GM21619 (cell line): ENCODE measurements around the gene RELA.
A peak's percentile ranks its signal among the peaks of the same experiment; 100 is the strongest.

Experiments used
- ATAC-seq: cut with Tn5 transposase; IDR thresholded peaks from one replicate; pipeline ENCODE4 v1.9.1; 2021; ENCODE audit not compliant: unreplicated experiment

RELA gene

GRCh38 chr11:65634440-65634839 lies 28.3 kb downstream of the RELA start:
- ATAC-seq: no peak

GRCh38 chr11:65634109-65634436 lies 28.6 kb downstream of the RELA start:
- no peak for ATAC-seq

- ATAC-seq: no peak
These were observed 29.2 kb downstream of the RELA start for GRCh38 chr11:65633390-65634108.

GRCh38 chr11:65630215-65630614 lies 32.5 kb downstream of the RELA start:
- no peak for ATAC-seq

- ATAC-seq: no peak
These were observed 33.1 kb downstream of the RELA start for GRCh38 chr11:65629579-65629978.

- no peak for ATAC-seq
These were observed 35.5 kb downstream of the RELA start for GRCh38 chr11:65627202-65627601.

GRCh38 chr11:65625628-65626342 lies 36.9 kb downstream of the RELA start:
- ATAC-seq: peak; percentile 47

- no peak for ATAC-seq
These were observed 37.6 kb downstream of the RELA start for GRCh38 chr11:65624931-65625627.

GRCh38 chr11:65623852-65624616 lies 38.7 kb downstream of the RELA start:
- ATAC-seq: no peak

- no peak for ATAC-seq
These were observed 39.5 kb downstream of the RELA start for GRCh38 chr11:65623177-65623576.

- ATAC-seq: no peak
These were observed 40.7 kb downstream of the RELA start for GRCh38 chr11:65622011-65622410.

GRCh38 chr11:65621460-65621859 lies 41.3 kb downstream of the RELA start:
- ATAC-seq: no peak

GRCh38 chr11:65620666-65621065 lies 42.0 kb downstream of the RELA start:
- ATAC-seq: no peak

- no peak for ATAC-seq
These were observed 43.3 kb downstream of the RELA start for GRCh38 chr11:65619281-65619928.

GRCh38 chr11:65618763-65619162 lies 44.0 kb downstream of the RELA start:
- ATAC-seq: no peak

GRCh38 chr11:65617990-65618751 lies 44.5 kb downstream of the RELA start:
- no peak for ATAC-seq

- no peak for ATAC-seq
These were observed 45.4 kb downstream of the RELA start for GRCh38 chr11:65617136-65617850.

- ATAC-seq: no peak
These were observed 46.1 kb downstream of the RELA start for GRCh38 chr11:65616575-65617001.

GRCh38 chr11:65615950-65616574 lies 46.7 kb downstream of the RELA start:
- peak; percentile 1 for ATAC-seq
